H9 (cell line): ENCODE data around the gene SLC25A11. TPM values are rescaled to one million over a fixed set of nuclear protein-coding genes. Genes with fewer than 3 reads are reported as not detected.
A peak's percentile ranks its signal among the peaks of the same experiment; 100 is the strongest.

Source experiments
- DNase-seq: peaks from one replicate; pipeline ENCODE4 v3.0.0-alpha.2; 2017
- H2AFZ ChIP-seq: one replicate; pipeline ENCODE4 v1.6.1; 2013; ENCODE audit warnings: mild to moderate bottlenecking, low read length, control low read depth, moderate library complexity
- H2AK5ac ChIP-seq: 2 replicates; pipeline ENCODE4 v1.6.1; 2013; ENCODE audit warnings: low read length, control low read depth, mixed read lengths; ENCODE audit not compliant: insufficient read length
- H2BK120ac ChIP-seq: one replicate; pipeline ENCODE4 v1.6.1; 2013; ENCODE audit warnings: low read depth, mild to moderate bottlenecking, low read length, control low read depth, inconsistent platforms; ENCODE audit not compliant: poor library complexity, severe bottlenecking
- H2BK12ac ChIP-seq: 2 replicates; pipeline ENCODE4 v1.6.1; 2013; ENCODE audit warnings: low read length, control low read depth, mixed read lengths, low read depth; ENCODE audit not compliant: insufficient read length
- H2BK15ac ChIP-seq: 2 replicates; pipeline ENCODE4 v1.6.1; 2013; ENCODE audit warnings: low read depth, low read length, control low read depth
- H2BK20ac ChIP-seq: one replicate; pipeline ENCODE4 v1.6.1; 2013; ENCODE audit warnings: low read depth, mild to moderate bottlenecking, low read length, control low read depth, inconsistent platforms; ENCODE audit not compliant: poor library complexity, severe bottlenecking
- H2BK5ac ChIP-seq: 2 replicates; pipeline ENCODE4 v1.6.1; 2013; ENCODE audit warnings: low read length, control low read depth, mixed read lengths; ENCODE audit not compliant: insufficient read length
- H3K14ac ChIP-seq: 2 replicates; pipeline ENCODE4 v1.6.1; 2013; ENCODE audit warnings: low read length, control low read depth; ENCODE audit not compliant: insufficient read depth
- H3K18ac ChIP-seq: 2 replicates; pipeline ENCODE4 v1.6.1; 2013; ENCODE audit warnings: low read depth, mild to moderate bottlenecking, mixed read lengths, low read length, control low read depth; ENCODE audit not compliant: insufficient read length
- H3K23ac ChIP-seq: 2 replicates; pipeline ENCODE4 v1.6.1; 2013; ENCODE audit warnings: low read length, control low read depth, mixed read lengths, low read depth; ENCODE audit not compliant: insufficient read length
- H3K23me2 ChIP-seq: 2 replicates; pipeline ENCODE4 v1.6.1; 2013; ENCODE audit warnings: low read depth, mild to moderate bottlenecking, mixed read lengths, low read length, control low read depth; ENCODE audit not compliant: insufficient read length, poor library complexity, severe bottlenecking
- H3K27ac ChIP-seq: 2 replicates; pipeline ENCODE4 v1.5.1; 2013; ENCODE audit warnings: low read length, control low read depth, mixed read lengths, low read depth; ENCODE audit not compliant: insufficient read length
- H3K27me3 ChIP-seq: 2 replicates; pipeline ENCODE4 v1.6.1; 2013; ENCODE audit warnings: low read length, control low read depth, inconsistent platforms; ENCODE audit not compliant: insufficient read depth
- H3K4ac ChIP-seq: 2 replicates; pipeline ENCODE4 v1.6.1; 2013; ENCODE audit warnings: low read depth, mild to moderate bottlenecking, control low read depth, inconsistent platforms, low read length, moderate library complexity
- H3K4me1 ChIP-seq: 2 replicates; pipeline ENCODE4 v1.6.1; 2013; ENCODE audit warnings: low read length, control low read depth, inconsistent platforms; ENCODE audit not compliant: insufficient read depth
- H3K4me2 ChIP-seq: 2 replicates; pipeline ENCODE4 v1.6.1; 2013; ENCODE audit warnings: low read length, control low read depth, mixed read lengths; ENCODE audit not compliant: insufficient read length, insufficient read depth
- H3K56ac ChIP-seq: 2 replicates; pipeline ENCODE4 v1.6.1; 2013; ENCODE audit warnings: low read depth, mild to moderate bottlenecking, mixed read lengths, low read length, control low read depth; ENCODE audit not compliant: insufficient read length
- H3K79me1 ChIP-seq: 2 replicates; pipeline ENCODE4 v1.6.1; 2013; ENCODE audit warnings: low read depth, mild to moderate bottlenecking, moderate library complexity, low read length, control low read depth, inconsistent platforms; ENCODE audit not compliant: insufficient read depth, poor library complexity, severe bottlenecking
- H3K79me2 ChIP-seq: 2 replicates; pipeline ENCODE4 v1.6.1; 2013; ENCODE audit warnings: low read length, control low read depth, inconsistent platforms; ENCODE audit not compliant: insufficient read depth
- H3K9ac ChIP-seq: 2 replicates; pipeline ENCODE4 v1.6.1; 2013; ENCODE audit warnings: low read length, control low read depth, mixed read lengths; ENCODE audit not compliant: insufficient read length; ENCODE audit errors: extremely low read depth
- H3K9me3 ChIP-seq: one replicate; pipeline ENCODE4 v1.6.1; 2013; ENCODE audit warnings: low read depth, low read length, inconsistent platforms; ENCODE audit not compliant: control insufficient read depth
- H3T11ph ChIP-seq: one replicate; pipeline ENCODE4 v1.6.1; 2013; ENCODE audit warnings: mild to moderate bottlenecking, low read length, control low read depth, inconsistent platforms
- H4K20me1 ChIP-seq: one replicate; pipeline ENCODE4 v1.6.1; 2013; ENCODE audit not compliant: control insufficient read depth, insufficient read length, insufficient read depth
- H4K5ac ChIP-seq: 2 replicates; pipeline ENCODE4 v1.6.1; 2013; ENCODE audit warnings: low read depth, mild to moderate bottlenecking, mixed read lengths, low read length, control low read depth; ENCODE audit not compliant: insufficient read length
- H4K8ac ChIP-seq: replicated peaks from 2 replicates; pipeline ENCODE4 v1.6.1; 2013; ENCODE audit warnings: low read length, control low read depth, mixed read lengths, low read depth; ENCODE audit not compliant: insufficient read length
- H4K91ac ChIP-seq: 2 replicates; pipeline ENCODE4 v1.6.1; 2013; ENCODE audit warnings: low read depth, mild to moderate bottlenecking, moderate library complexity, mixed read lengths, low read length, control low read depth; ENCODE audit not compliant: insufficient read length
- H3K27ac Mint-ChIP-seq, 3 experiments: 2 replicates in 2 of 3; 3 replicates in 1 of 3; pipeline ENCODE4 v1.8.0; 2020 to 2021; ENCODE audit warnings: mixed read lengths in 3 of 3, mild to moderate bottlenecking in 1 of 3, moderate library complexity in 1 of 3
- H3K27me3 Mint-ChIP-seq: 2 replicates; pipeline ENCODE4 v1.8.0; 2021; ENCODE audit warnings: low read depth, mild to moderate bottlenecking, moderate library complexity, mixed read lengths
- H3K36me3 Mint-ChIP-seq, 3 experiments: 2 replicates in 2 of 3; 3 replicates in 1 of 3; pipeline ENCODE4 v1.8.0; 2020 to 2021; ENCODE audit warnings: low read depth in 3 of 3, mixed read lengths in 3 of 3; ENCODE audit not compliant: insufficient read depth in 1 of 3
- H3K4me1 Mint-ChIP-seq, 2 experiments: 2 replicates each; pipeline ENCODE4 v1.8.0; 2020; ENCODE audit warnings: mixed read lengths in 2 of 2
- H3K4me3 Mint-ChIP-seq, 2 experiments: 2 replicates in 1 of 2; 3 replicates in 1 of 2; pipeline ENCODE4 v1.8.0; 2020 to 2021; ENCODE audit warnings: mild to moderate bottlenecking in 2 of 2, mixed read lengths in 2 of 2, moderate library complexity in 1 of 2
- H3K9me3 Mint-ChIP-seq, 2 experiments: 2 replicates in 1 of 2; 3 replicates in 1 of 2; pipeline ENCODE4 v1.8.0; 2020; ENCODE audit warnings: mild to moderate bottlenecking in 2 of 2, mixed read lengths in 2 of 2, moderate library complexity in 1 of 2
- WGBS: extraction: QIAGEN DNeasy Blood & Tissue Kit; methylation state at CpG from one replicate; pipeline ENCODE4 v1.1.7; 2013; ENCODE audit warnings: missing lambda C conversion rate, low lambda C conversion rate, mixed read lengths; ENCODE audit not compliant: insufficient read length; ENCODE audit errors: extremely low coverage; 5-methylcytosine and 5-hydroxymethylcytosine counted together
- total RNA-seq: library from RNA; stranded (reverse); gene quantifications from 2 replicates; pipeline ENCODE4 v1.2.1, GENCODE V29; 2021
- TF ChIP-seq, protein P1 (sequence below): fragments of 200-600 bp; sonication (generic); conservative IDR thresholded peaks from 3 replicates; pipeline ENCODE4 v1.8.0; 2021; ENCODE audit warnings: antibody characterized with exemption, mild to moderate bottlenecking

The SLC25A11 gene
- total RNA-seq, 1 experiment from 2014 or later, result 74.9 TPM

DNA sequence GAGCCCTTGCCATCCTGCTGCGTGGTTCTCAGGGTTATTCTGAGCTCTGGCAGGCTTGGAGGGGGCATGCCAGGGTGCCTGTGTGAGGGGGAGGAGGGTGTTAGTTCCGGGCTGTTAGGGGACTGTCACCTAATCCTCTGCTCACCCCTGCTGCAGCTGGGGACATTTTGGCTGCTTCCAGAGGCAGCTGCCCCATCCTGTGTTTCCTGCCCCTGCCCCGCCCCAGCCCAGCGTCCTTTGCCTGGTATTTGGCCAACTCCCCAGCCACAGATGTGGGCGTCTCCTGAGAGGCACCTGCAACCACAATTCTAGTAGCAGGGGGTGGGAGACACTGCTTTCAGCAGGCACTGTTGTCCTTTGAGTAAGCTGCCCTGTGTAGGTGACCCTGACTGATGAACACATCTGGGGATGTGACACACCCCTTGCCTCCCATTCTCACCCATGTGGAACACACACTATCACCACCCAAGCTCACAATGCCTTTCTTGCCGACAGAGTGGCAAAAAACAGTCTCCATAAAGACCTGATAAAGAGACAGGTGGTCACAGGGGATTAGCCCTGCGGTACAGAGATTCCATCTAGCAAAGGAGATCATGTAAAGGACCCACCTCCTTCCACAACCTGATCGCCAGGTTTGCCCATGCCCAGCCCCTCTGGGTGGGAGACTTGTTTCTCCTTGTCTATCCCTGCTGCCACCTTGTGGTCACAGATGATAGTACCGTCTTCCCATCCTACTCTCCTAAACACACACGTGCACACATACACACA is 36.6 kb downstream of the SLC25A11 start, which contains the start of gene CHRNE:
Gene CHRNE, minus strand, starts transcription at position 48 of the 768 bp plus-strand sequence. Its CDS starts 35 bp downstream, at position 13.
- Histone ChIP-seq H3K23ac (no peak within 1 kb of the TSS), H2BK120ac (no peak within 1 kb of the TSS), H4K8ac (no peak within 1 kb of the TSS), H3K79me2 (no peaks in the 10 kb centered on the region), H3K56ac (no peak within 1 kb of the TSS), H2AFZ (no peak within 1 kb of the TSS), H2AK5ac (no peak within 1 kb of the TSS), H3K9ac (no peak within 1 kb of the TSS), H3K4ac (no peak within 1 kb of the TSS), H3K18ac (no peak within 1 kb of the TSS), H3K27me3 (no peaks in the 10 kb centered on the region), H3K14ac (no peak within 1 kb of the TSS), H2BK20ac (no peak within 1 kb of the TSS), H3K4me1 (peaks cover 3% of the 10 kb centered on the region; the same call in 1 of the 2 replicates), H3T11ph (no peak within 1 kb of the TSS), H3K23me2 (peaks cover 12% of the 10 kb centered on the region), H3K4me2 (no peak within 1 kb of the TSS), H2BK12ac (no peak within 1 kb of the TSS), H2BK15ac (no peak within 1 kb of the TSS), H4K20me1 (no peaks in the 10 kb centered on the region), H3K27ac (no peak within 1 kb of the TSS), H3K9me3 (no peaks in the 10 kb centered on the region), H4K5ac (no peak within 1 kb of the TSS), H2BK5ac (no peak within 1 kb of the TSS), H4K91ac (no peak within 1 kb of the TSS), H3K79me1 (no peaks in the 10 kb centered on the region)
- Mint-ChIP-seq H3K36me3 (no peaks in the 10 kb centered on the region; a peak in 1 of 7 replicates), H3K4me3 (peak within 1 kb of the TSS in 1 of 2 experiments; percentile 4; a peak in 2 of 5 replicates), H3K9me3 (no peaks in the 10 kb centered on the region), H3K27me3 (peaks cover 16% of the 10 kb centered on the region), H3K4me1 (peaks cover 10 to 24% of the 10 kb centered on the region in 2 experiments), H3K27ac (no peak within 1 kb of the TSS; a peak in 2 of 7 replicates)
- TF ChIP-seq, protein P1, sequence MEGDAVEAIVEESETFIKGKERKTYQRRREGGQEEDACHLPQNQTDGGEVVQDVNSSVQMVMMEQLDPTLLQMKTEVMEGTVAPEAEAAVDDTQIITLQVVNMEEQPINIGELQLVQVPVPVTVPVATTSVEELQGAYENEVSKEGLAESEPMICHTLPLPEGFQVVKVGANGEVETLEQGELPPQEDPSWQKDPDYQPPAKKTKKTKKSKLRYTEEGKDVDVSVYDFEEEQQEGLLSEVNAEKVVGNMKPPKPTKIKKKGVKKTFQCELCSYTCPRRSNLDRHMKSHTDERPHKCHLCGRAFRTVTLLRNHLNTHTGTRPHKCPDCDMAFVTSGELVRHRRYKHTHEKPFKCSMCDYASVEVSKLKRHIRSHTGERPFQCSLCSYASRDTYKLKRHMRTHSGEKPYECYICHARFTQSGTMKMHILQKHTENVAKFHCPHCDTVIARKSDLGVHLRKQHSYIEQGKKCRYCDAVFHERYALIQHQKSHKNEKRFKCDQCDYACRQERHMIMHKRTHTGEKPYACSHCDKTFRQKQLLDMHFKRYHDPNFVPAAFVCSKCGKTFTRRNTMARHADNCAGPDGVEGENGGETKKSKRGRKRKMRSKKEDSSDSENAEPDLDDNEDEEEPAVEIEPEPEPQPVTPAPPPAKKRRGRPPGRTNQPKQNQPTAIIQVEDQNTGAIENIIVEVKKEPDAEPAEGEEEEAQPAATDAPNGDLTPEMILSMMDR, result peak; percentile 81
- DNase-seq, result peak; percentile 94
- no CpG with 5 or more reads among the region's 10 CpGs for WGBS
